Transverse colon (tissue), 4 donors: Measurements from ENCODE around the gene GALNT8.

Experiments used
- POLR2A ChIP-seq: fragments of 450-650 bp; IDR thresholded peaks from one replicate; pipeline ENCODE4 v1.6.1; 2016; ENCODE audit warnings: antibody characterized with exemption, mild to moderate bottlenecking, moderate library complexity
- POLR2AphosphoS5 ChIP-seq, 3 donors: sonication (generic); formaldehyde crosslinking; IDR thresholded peaks; one replicate each; pipeline ENCODE4 v1.6.1; 2016; ENCODE audit warnings: antibody characterized with exemption in 3 of 3
- TF ChIP-seq, protein P1 (sequence below), 5 experiments: fragments of 200-600 bp in 3 of 5; fragments of 450-650 bp in 2 of 5; sonication (generic) in 3 of 5; IDR thresholded peaks; 1 replicate in 2 of 5; 2 replicates in 3 of 5; pipeline ENCODE4 v1.5.1; 2016 to 2017; ENCODE audit warnings: antibody characterized with exemption in 5 of 5, inconsistent platforms in 3 of 5, mild to moderate bottlenecking in 2 of 5, moderate library complexity in 1 of 5

GRCh38 chr12:4707306-4707705 lies 12.9 kb upstream of the GALNT8 start:
- TF ChIP-seq, protein P1, sequence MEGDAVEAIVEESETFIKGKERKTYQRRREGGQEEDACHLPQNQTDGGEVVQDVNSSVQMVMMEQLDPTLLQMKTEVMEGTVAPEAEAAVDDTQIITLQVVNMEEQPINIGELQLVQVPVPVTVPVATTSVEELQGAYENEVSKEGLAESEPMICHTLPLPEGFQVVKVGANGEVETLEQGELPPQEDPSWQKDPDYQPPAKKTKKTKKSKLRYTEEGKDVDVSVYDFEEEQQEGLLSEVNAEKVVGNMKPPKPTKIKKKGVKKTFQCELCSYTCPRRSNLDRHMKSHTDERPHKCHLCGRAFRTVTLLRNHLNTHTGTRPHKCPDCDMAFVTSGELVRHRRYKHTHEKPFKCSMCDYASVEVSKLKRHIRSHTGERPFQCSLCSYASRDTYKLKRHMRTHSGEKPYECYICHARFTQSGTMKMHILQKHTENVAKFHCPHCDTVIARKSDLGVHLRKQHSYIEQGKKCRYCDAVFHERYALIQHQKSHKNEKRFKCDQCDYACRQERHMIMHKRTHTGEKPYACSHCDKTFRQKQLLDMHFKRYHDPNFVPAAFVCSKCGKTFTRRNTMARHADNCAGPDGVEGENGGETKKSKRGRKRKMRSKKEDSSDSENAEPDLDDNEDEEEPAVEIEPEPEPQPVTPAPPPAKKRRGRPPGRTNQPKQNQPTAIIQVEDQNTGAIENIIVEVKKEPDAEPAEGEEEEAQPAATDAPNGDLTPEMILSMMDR (IDR thresholded peaks at IDR 0.05), result no peak
- no peak for TF ChIP-seq POLR2A
- TF ChIP-seq POLR2AphosphoS5 (IDR thresholded peaks at IDR 0.05), result no peak
